ENCODE data around the gene SLC35E2B.
"Not testable (repeated sequence)": the region's sequence is repeated elsewhere in the genome, so short reads cannot be mapped to it uniquely, and the experiment has no call there.

Gene SLC35E2B

GRCh38 chr1:1702506-1702905, 9.9 kb upstream of the SLC35E2B start:
- not testable (repeated sequence) for DNase-seq

- DNase-seq, result not testable (repeated sequence)
These were observed 8.0 kb upstream of the SLC35E2B start for GRCh38 chr1:1700557-1700956.

GRCh38 chr1:1700067-1700466, 7.5 kb upstream of the SLC35E2B start:
- not testable (repeated sequence) for DNase-seq

- not testable (repeated sequence) for DNase-seq
These were observed 6.5 kb upstream of the SLC35E2B start for GRCh38 chr1:1699061-1699460.

GRCh38 chr1:1697358-1698183, 5.0 kb upstream of the SLC35E2B start:
- not testable (repeated sequence) for DNase-seq

GRCh38 chr1:1696431-1697357, 4.1 kb upstream of the SLC35E2B start:
- DNase-seq, result not testable (repeated sequence)

- peak; percentile 91 for DNase-seq
These were observed 276 bp downstream of the SLC35E2B start for GRCh38 chr1:1692324-1692713.

- DNase-seq, result not testable (repeated sequence)
These were observed 1.2 kb downstream of the SLC35E2B start for GRCh38 chr1:1691443-1691842.

GRCh38 chr1:1689526-1689925, 3.1 kb downstream of the SLC35E2B start:
- DNase-seq, result not testable (repeated sequence)

GRCh38 chr1:1687846-1688245, 4.7 kb downstream of the SLC35E2B start:
- DNase-seq, result no peak

GRCh38 chr1:1684031-1684681, 8.4 kb downstream of the SLC35E2B start:
- DNase-seq, result no peak

GRCh38 chr1:1683104-1683905, 9.3 kb downstream of the SLC35E2B start:
- DNase-seq, result no peak

GRCh38 chr1:1680912-1681273, 11.7 kb downstream of the SLC35E2B start:
- DNase-seq, result no peak

GRCh38 chr1:1680031-1680911, 12.3 kb downstream of the SLC35E2B start:
- no peak for DNase-seq

- DNase-seq, result peak in 1 of 2 experiments; percentile 37
These were observed 13.8 kb downstream of the SLC35E2B start for GRCh38 chr1:1678581-1679380.

GRCh38 chr1:1677718-1678580, 14.6 kb downstream of the SLC35E2B start:
- DNase-seq, result peak; percentile 65

- DNase-seq, result not testable (repeated sequence)
These were observed 16.5 kb downstream of the SLC35E2B start for GRCh38 chr1:1676087-1676486.

GRCh38 chr1:1675218-1675617, 17.4 kb downstream of the SLC35E2B start:
- not testable (repeated sequence) for DNase-seq

- DNase-seq, result peak in 1 of 2 experiments; percentile 27
These were observed 17.8 kb downstream of the SLC35E2B start for GRCh38 chr1:1674806-1675205.

Measured in activated T-cell treated with anti-CD3 and anti-CD28 coated beads, Interleukin-2, amount 50 U/mL, for 48 hours (primary cell).